Inflammatory macrophage (primary cell): ENCODE results near the gene SREBF1.

Experiments
- DNase-seq, 2 donors: peaks; one replicate each; pipeline ENCODE4 v3.0.0-alpha.2; 2020 to 2022

SREBF1 gene

DNA sequence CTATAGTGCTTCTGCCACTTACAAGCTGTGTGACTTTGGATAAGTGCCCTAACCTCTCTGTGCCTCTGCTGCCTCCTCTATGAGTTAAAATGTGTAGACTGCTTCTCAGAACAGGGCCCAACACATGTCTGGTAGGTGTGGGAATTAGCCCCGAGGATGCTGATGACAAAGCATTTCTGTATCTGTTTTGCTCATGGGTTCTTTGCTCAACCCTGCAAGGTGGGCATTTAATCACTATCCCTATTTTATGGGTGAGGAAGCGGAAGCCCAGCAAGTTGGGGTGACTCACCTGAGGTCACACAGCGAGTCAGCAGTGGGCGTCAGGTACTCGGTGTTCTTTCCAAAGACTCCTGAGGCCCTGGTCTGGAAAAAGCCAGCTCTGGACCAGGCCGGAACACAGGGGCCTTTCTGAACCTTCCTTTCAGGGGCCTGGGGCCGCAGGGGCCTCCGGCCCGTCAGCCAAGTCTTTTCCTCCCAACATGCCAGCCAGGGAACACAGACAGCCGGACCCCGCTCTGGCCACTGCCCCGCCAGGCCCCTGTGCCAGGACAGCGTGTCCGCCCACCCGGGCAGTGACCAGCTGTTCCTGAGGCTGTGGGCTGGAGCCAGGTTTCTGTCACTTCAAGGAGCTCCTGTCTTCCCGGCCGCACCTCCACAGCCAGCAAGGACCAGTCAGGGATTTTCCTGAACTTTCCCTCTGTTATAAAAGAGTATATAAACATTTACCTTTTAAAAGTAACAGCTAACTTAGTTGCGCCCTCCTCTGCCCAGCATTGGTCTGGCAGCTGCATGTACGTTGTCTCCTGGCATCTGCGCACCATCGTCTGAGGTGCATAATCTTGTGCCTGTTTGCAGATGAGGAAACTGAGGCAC is 62.5 kb downstream of the SREBF1 start:
- DNase-seq: no peak

DNA sequence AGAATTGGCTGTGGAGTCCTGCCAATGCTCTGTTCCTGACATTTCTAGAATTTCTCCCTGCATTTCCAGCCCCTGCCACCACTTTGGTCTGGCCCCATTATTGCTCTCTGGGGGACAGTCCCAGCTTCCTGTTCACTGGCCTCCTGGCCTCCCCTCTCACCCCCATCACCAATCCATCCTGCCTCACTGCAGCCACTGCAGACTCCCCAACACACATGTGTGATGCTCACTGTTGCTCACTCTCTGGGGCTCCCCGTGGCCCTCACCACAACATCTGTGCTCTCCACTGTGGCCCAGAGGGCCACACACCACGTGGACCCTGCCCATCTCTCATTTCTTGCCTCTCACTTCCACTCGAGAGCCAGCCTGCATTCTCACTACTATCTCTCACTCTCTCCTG is 64.6 kb downstream of the SREBF1 start:
- DNase-seq: no peak

DNA sequence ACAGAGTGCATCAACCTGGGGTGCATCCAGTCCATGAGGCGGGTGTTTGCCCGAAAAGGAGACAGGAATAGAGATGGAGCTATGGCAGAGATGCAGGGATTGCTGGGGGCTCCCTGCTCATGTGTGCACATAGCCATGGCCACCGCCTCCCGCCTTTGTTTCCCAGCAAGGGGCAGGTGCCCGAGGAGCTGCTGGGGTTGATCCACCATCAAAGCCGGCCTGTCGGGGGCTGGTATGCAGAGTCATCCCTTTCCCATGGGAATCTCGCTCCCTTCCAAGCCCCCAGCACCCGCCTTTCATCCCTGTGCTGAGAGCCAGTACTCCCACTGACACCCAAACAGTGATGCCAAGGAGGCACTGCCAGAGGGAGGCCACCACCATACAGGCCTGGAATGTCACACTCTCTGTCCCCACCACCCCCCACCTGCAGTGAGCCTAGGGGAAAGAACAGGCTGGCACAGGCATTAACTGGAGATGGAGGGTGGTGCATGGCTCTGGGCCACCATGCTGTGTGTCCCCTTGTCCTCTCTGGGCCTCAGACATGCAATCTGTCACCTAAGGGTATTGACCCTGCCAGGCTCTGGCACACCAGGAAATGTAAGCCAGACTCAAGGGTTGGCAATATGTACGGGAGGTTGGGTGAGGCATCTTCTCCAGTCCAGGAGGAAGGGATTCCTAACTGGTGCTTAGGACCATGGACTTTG is 65.1 kb downstream of the SREBF1 start:
- no peak for DNase-seq

GRCh38 chr17:17770632-17771044 is 66.1 kb downstream of the SREBF1 start:
- no peak for DNase-seq

DNA sequence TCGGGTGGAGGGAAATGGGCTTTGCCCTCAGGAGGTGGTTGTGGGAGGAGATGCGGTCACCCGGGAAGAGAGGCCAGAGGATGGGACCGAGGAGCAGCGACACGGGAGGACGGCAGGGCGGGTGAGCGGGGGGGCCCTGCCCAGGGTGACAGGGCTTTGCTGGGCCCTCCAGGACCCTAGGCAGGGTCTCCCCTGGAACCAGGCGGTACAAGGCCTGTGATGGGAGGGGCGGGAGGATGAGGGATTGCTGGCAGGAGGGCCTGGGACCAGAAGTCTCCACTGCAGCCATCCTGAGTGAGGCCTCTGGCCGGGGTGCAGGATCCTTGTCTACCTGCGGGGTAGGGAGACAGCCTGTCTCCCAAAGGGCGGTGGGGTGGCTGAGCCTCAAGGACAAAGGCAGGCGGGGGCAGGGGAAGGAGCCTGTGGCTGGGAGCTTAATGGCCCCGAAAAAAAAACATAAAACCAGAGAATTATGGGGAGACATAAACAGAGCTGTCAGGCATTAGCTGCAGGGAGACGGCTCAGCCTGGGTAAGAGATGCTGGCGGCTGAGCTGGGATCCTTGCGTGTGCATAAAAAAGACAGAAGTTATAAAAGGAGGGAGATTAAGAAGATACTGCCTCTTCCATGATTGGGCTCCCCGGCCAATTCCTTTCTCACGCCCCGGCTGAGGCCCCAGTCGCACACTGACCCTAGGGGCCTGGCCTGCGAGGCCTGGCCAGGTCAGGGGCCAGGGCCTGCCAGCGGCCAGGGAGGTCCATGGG is 66.7 kb downstream of the SREBF1 start:
- DNase-seq: no peak

GRCh38 chr17:17768424-17769088 is 68.2 kb downstream of the SREBF1 start:
- DNase-seq: no peak

DNA sequence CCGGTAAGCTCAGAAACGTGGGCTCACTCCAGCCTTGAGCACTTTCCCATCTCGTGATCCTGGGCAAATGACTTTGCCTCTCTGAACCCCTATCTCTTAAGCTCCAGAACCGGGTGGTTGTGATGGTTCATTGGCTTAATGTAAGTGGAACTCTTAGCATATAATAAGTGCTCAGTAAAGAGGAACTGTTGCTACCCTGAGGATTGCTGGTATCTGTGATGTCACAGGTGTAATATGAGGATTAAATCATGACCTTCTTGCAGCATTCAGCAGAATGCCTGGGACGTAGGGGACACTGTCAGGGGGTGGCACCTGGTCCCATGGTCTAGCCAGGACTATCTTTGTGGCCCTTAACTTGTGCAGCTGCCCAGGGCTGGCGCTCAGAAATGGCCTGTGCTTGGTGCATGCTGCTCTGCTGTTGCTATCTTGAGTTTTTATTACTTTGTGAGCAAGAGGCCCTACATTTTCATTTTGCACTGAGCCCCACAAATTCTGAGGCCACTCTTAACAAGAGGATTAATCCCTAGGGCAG is 68.8 kb downstream of the SREBF1 start:
- DNase-seq: no peak

- no peak for DNase-seq
These were observed 69.5 kb downstream of the SREBF1 start for GRCh38 chr17:17767154-17767869.

DNA sequence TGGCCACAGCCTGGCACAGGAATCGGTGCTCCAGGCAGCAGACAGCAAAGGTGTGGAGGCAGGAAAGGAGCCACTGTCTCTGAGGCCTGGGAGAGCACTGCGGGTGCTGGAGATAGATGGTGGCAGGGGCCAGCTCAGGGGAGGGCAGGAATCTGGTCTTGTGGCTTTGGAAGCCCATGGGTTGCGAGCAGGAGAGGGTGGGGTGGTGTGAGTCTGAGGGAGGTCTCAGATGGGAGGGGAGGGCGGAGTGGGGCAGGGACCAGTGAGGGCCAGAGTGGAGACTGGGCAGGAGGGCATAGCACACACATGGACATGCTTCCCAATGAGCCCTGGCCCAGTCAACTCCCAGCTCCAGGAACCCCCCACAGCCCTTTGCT is 70.1 kb downstream of the SREBF1 start:
- no peak for DNase-seq

DNA sequence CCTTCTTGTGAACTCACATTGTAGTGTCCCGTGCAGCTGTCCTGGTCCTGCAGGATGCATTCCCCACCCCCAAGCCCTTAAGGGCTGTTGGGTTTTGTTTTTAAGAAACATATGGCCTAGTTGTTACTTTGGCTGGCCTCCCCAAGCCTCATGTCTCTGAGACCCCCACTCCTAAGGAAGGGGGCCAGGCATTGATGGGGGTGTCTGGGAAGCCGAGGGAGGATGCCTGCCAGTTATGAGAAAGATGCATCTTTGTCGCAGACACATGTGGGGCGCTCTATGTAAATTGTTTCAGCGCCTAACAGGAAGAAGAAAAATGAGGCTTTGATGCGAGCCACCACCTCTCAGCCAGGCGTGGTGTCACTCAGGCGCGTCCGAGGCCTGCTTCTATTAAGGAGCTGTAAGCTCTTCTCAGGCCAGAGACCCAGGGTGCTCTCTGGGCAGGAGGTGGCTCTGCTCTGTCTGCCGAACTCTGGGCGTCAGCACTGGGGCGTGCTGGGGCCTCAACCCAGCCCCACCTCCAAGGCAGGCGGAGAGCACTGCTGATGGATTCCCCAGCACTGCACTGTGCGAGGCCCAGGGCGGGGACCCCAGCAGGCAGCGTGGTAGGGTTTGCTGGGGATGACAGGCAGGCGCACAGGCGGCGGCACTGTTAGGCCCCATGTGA is 70.6 kb downstream of the SREBF1 start:
- no peak for DNase-seq

GRCh38 chr17:17765359-17766076 is 71.3 kb downstream of the SREBF1 start:
- no peak for DNase-seq

DNA sequence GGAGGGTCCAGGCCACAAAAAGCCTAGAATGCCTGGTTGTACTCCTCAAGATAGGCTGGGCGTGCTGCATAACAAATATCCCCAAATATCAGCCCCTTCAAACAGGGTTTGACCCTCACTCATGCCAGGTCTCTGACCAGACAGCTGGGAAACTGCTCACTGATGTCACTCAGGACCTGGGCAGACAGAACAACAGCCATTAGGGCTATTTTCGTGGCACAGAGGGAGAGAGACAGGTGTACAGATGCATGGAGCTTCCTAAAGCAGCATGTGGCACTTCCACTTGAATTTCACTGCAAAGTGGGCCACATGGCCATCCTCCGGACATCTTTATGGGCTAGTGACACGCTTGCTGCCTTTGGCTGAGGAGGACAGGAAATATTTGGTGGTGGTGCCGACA is 73.1 kb downstream of the SREBF1 start:
- no peak for DNase-seq

- no peak for DNase-seq
These were observed 73.7 kb downstream of the SREBF1 start for GRCh38 chr17:17763136-17763535.

DNA sequence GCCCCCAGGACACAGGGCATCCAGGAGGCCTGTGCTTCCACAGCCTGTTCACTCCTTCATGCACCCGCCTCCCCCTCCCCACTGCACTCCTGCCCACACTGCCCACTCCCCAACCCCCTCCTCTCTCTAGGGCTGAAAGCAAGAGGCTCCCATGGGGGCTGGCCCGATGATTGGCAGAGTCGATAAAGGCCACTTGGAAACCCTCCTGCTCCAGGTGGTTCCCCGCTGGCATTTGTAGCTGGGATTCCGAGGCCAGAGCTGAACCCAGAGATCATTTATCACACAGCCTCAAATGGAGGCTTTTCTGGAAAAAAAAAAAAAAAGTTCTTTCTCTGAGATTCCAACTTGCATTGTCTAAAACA is 74.1 kb downstream of the SREBF1 start:
- DNase-seq: no peak
